ENCODE data around the gene ERG.

GRCh38 chr21:38520511-38520910, 22.2 kb upstream of the ERG start:
- TF ChIP-seq CTCF (conservative IDR thresholded peaks at IDR 0.05; ENCODE audit: low read depth in 2 of 2): no peak
- TF ChIP-seq EZH2 (IDR thresholded peaks at IDR 0.05; ENCODE audit: low read depth, unreplicated experiment): no peak
- TF ChIP-seq EZH2phosphoT487 (IDR thresholded peaks at IDR 0.05; ENCODE audit: unreplicated experiment): no peak
- no peak for TF ChIP-seq ETS1 (IDR thresholded peaks at IDR 0.05)
- no peak for TF ChIP-seq REST (IDR thresholded peaks at IDR 0.05; ENCODE audit: unreplicated experiment)
- no peak for TF ChIP-seq JUNB (IDR thresholded peaks at IDR 0.05; ENCODE audit: unreplicated experiment)
- TF ChIP-seq POLR2AphosphoS5 (IDR thresholded peaks at IDR 0.05; ENCODE audit: low read depth): no peak
